Activated T-helper 2 cell treated with anti-CD3 and anti-CD28 coated beads, Interferon-gamma antibody, Interleukin-2, Interleukin-4, amounts not matched to agents 10 μg/mL and 5 μg/mL and 100 μg/mL, durations not matched to agents 14 hours and 24 hours and 36 hours (primary cell): ENCODE measurements around the gene NLRP12. TPM values are rescaled to one million over a fixed set of nuclear protein-coding genes. Genes with fewer than 3 reads are reported as not detected.
"Not testable (repeated sequence)": the region's sequence is repeated elsewhere in the genome, so short reads cannot be mapped to it uniquely, and the experiment has no call there.

Experiments used
- DNase-seq: peaks from one replicate; pipeline ENCODE4 v3.0.0; 2021; ENCODE audit warnings: low spot score
- H3K27ac Mint-ChIP-seq: one replicate; pipeline ENCODE4 v1.8.0; 2021; ENCODE audit warnings: mixed read lengths
- H3K27me3 Mint-ChIP-seq: one replicate; pipeline ENCODE4 v1.8.0; 2021; ENCODE audit warnings: low read depth, mixed read lengths
- H3K36me3 Mint-ChIP-seq: one replicate; pipeline ENCODE4 v1.8.0; 2021; ENCODE audit warnings: low read depth, mixed read lengths
- H3K4me1 Mint-ChIP-seq: one replicate; pipeline ENCODE4 v1.8.0; 2021; ENCODE audit warnings: low read depth, mixed read lengths
- H3K4me3 Mint-ChIP-seq: one replicate; pipeline ENCODE4 v1.8.0; 2021; ENCODE audit warnings: low read depth, mild to moderate bottlenecking, moderate library complexity, mixed read lengths
- H3K9me3 Mint-ChIP-seq: one replicate; pipeline ENCODE4 v1.8.0; 2021; ENCODE audit warnings: mixed read lengths
- intact Hi-C: fragments of 100-400 bp; cut with micrococcal nuclease; formaldehyde crosslinking; loops from one replicate; pipeline ENCODE4 v1.15.1; 2023
- total RNA-seq: library from RNA; stranded (reverse); gene quantifications from 2 replicates; pipeline ENCODE4 v1.2.3, GENCODE V29; 2022

Gene NLRP12, protein sequence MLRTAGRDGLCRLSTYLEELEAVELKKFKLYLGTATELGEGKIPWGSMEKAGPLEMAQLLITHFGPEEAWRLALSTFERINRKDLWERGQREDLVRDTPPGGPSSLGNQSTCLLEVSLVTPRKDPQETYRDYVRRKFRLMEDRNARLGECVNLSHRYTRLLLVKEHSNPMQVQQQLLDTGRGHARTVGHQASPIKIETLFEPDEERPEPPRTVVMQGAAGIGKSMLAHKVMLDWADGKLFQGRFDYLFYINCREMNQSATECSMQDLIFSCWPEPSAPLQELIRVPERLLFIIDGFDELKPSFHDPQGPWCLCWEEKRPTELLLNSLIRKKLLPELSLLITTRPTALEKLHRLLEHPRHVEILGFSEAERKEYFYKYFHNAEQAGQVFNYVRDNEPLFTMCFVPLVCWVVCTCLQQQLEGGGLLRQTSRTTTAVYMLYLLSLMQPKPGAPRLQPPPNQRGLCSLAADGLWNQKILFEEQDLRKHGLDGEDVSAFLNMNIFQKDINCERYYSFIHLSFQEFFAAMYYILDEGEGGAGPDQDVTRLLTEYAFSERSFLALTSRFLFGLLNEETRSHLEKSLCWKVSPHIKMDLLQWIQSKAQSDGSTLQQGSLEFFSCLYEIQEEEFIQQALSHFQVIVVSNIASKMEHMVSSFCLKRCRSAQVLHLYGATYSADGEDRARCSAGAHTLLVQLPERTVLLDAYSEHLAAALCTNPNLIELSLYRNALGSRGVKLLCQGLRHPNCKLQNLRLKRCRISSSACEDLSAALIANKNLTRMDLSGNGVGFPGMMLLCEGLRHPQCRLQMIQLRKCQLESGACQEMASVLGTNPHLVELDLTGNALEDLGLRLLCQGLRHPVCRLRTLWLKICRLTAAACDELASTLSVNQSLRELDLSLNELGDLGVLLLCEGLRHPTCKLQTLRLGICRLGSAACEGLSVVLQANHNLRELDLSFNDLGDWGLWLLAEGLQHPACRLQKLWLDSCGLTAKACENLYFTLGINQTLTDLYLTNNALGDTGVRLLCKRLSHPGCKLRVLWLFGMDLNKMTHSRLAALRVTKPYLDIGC
- not detected in 2 replicates for total RNA-seq

DNA sequence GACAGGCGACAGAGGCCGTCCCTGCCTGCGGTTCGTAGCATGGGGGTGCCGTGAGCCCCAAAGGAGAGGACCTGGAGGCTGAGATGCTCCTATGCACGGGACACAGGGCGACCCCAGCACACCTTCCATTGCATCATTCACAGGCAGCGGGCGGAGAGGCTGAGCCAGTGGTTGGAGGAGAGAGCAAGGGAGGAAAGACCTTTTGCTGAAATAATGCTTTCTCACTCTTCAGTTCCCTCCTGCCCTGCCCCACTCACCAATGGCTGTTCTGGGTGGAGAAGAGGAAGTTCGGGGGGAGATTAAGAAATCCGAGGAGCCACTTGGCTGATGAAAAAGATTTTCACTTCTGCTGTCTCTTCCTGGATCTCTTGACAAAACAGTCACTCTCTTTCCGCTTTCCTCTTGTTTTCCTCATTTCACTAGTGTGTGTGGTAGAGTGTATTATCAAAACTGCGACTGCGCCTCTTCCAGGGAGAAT is at the start of gene NLRP12:
Gene NLRP12, minus strand, starts transcription at position 181 of the 478 bp plus-strand sequence. Its CDS starts 140 bp downstream, at position 41.
- Mint-ChIP-seq H3K4me3 (no peak within 1 kb of the TSS), H3K36me3 (no peaks in the 10 kb centered on the region), H3K27ac (no peak within 1 kb of the TSS), H3K27me3 (peaks cover 6% of the 10 kb centered on the region), H3K9me3 (no peaks in the 10 kb centered on the region), H3K4me1 (peaks cover 2% of the 10 kb centered on the region)
- no peak for DNase-seq
- intact Hi-C loops: no loop called here

DNA sequence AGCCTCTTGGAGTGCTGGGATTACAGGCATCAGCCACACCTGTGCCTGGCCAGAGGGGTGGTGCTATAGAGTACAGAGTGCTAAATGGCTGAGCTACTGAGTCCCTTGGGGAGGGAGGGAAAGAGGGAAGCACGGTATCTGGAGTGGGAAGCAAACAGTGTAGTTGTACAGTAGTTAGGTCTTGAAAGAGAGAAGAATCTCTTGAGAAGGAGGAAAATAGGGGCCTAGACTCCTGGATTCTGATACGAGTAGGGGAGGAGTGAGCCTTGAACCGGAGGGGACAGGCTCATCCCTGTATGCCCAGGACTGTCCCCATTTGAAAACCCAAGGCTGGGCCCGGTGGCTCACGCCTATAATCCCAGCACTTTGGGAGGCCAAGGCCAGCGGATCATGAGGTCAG is 48.6 kb upstream of the NLRP12 start:
- Mint-ChIP-seq H3K36me3 (peaks cover 50% of the 10 kb centered on the region), H3K27me3 (no peaks in the 10 kb centered on the region), H3K9me3 (no peaks in the 10 kb centered on the region), H3K4me3 (no peak overlapping the region), H3K4me1 (peaks cover 52% of the 10 kb centered on the region), H3K27ac (peak overlapping the region; percentile 42)
- intact Hi-C loops: no loop called here
- no peak for DNase-seq

DNA sequence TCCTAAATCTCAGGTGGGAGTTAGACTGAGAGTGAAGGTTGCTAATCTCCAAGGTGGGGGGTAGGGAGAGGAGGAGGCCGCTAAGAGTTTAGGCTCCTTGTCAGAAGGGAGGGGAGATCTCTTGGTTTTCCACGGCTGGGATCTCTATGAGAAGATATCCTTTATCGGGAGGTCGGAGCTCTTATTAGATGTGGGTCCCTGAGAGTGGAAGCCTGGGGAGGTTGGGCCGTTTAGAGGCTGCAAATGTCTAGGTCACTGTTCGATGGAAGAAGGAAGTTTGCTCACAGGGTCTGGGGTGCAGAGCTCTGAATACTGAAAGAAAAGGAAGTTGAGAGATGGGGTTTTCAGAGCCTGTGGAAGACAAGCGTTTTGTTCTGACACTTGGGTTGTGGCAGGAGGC is 47.3 kb upstream of the NLRP12 start:
- peak overlapping the region; percentile 64 for H3K27ac Mint-ChIP-seq
- peaks cover 49% of the 10 kb centered on the region for H3K4me1 Mint-ChIP-seq
- no peak for DNase-seq
- H3K9me3 Mint-ChIP-seq: no peaks in the 10 kb centered on the region
- H3K27me3 Mint-ChIP-seq: no peaks in the 10 kb centered on the region
- peaks cover 43% of the 10 kb centered on the region for H3K36me3 Mint-ChIP-seq
- intact Hi-C loops: no loop called here
- peak overlapping the region; percentile 78 for H3K4me3 Mint-ChIP-seq

DNA sequence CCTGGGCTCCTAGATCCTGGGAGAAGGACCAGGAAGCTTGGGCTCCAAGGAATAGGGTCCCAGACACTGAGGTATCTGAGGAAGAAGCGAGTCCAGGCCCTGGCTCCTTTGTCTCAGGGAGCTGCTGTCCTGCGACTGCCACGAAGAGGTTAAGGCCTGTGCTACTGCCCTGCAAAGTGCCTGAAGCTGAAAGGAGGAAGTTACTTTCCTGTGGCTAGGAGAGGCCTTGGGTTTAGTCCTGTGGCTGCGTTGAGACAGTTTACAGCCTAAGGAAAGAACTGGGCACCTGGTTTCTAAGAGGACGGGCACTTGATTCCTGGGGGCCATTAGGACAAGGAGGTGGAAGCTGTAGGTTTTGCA is 46.4 kb upstream of the NLRP12 start:
- DNase-seq: no peak
- Mint-ChIP-seq H3K9me3 (no peaks in the 10 kb centered on the region), H3K36me3 (peaks cover 35% of the 10 kb centered on the region), H3K27ac (peak overlapping the region; percentile 65), H3K4me1 (peaks cover 51% of the 10 kb centered on the region), H3K4me3 (peak overlapping the region; percentile 78), H3K27me3 (no peaks in the 10 kb centered on the region)
- intact Hi-C loops: no loop called here

DNA sequence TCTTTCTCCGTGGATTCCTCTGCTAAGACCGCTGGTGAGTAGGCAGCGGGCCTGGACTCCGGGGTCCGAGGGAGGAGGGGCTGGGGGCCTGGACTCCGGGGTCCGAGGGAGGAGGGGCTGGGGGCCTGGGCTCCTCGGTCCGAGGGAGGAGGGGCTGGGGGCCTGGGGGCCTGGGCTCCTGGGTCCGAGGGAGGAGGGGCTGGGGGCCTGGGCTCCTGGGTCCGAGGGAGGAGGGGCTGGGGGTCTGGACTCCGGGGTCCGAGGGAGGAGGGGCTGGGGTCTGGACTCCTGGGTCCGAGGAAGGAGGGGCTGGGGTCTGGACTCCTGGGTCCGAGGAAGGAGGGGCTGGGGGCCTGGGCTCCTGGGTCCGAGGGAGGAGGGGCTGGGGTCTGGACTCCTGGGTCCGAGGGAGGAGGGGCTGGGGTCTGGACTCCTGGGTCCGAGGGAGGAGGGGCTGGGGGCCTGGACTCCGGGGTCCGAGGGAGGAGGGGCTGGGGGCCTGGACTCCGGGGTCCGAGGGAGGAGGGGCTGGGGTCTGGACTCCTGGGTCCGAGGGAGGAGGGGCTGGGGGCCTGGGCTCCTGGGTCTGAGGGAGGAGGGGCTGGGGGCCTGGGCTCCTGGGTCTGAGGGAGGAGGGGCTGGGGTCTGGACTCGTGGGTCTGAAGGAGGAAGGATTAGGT is 45.8 kb upstream of the NLRP12 start:
- H3K4me1 Mint-ChIP-seq: peaks cover 50% of the 10 kb centered on the region
- H3K4me3 Mint-ChIP-seq: peak overlapping the region; percentile 98
- intact Hi-C loops: loop anchor here (1.0 to 5.0 kb wide), 6 partner anchors 9 to 1683 kb away; partner anchors contain the start of genes LENG9, NDUFA3, OSCAR and TSEN34
- not testable (repeated sequence) for H3K9me3 Mint-ChIP-seq, DNase-seq, H3K27me3 Mint-ChIP-seq
- peak overlapping the region; percentile 87 for H3K27ac Mint-ChIP-seq
- peaks cover 34% of the 10 kb centered on the region for H3K36me3 Mint-ChIP-seq

DNA sequence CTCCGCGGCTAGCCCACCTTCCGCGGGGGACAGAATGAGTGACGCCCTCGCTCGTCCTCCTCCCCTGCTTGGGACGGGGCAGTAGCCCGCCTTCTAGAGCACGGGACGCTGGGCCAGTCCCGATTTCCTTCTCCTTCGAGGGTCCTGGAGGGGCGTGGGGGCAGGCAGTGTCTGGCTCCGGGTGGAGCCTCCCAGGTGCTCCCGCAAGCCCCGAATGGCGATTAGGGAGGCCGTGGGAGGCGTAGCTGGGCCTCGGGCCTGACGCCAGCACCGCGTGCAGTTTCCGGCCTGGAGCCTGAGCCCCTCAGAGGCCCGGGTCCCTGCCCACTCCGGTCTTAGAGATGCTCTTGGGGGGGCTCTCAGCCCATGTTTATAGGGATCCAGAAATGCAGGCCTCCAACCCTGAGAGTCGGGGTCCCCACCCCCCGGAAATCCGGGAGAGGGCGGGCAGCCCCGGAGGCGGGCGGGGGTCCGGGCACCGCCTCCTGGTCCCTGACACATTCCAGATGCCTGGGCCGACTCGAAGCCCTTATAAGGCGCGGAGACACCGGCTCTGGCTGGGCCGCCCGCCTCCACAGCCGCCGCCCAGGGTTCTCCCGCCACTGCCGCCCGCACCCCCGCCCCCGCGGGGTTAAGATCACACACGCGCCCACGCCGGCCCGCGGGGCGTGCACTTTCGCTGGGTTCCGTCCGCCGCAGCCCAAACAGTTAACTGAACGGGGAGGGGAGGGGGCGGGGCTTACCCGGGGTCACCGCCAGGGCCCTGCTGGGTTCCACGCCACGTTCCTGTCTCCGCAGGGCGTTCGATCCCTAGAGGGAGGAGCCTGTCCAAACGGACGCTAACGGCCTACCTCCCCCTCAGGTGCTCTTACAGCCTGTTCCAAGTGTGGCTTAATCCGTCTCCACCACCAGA is 45.0 kb upstream of the NLRP12 start:
- peaks cover 26% of the 10 kb centered on the region for H3K36me3 Mint-ChIP-seq
- H3K27me3 Mint-ChIP-seq: no peaks in the 10 kb centered on the region
- H3K27ac Mint-ChIP-seq: peak overlapping the region; percentile 87
- peak; percentile 93 for DNase-seq
- peaks cover 42% of the 10 kb centered on the region for H3K4me1 Mint-ChIP-seq
- H3K4me3 Mint-ChIP-seq: peak overlapping the region; percentile 98
- intact Hi-C loops: loop anchor here (1.0 to 5.0 kb wide), 6 partner anchors 10 to 1682 kb away; partner anchors contain the start of genes LENG9, NDUFA3, OSCAR and TSEN34
- H3K9me3 Mint-ChIP-seq: no peaks in the 10 kb centered on the region

DNA sequence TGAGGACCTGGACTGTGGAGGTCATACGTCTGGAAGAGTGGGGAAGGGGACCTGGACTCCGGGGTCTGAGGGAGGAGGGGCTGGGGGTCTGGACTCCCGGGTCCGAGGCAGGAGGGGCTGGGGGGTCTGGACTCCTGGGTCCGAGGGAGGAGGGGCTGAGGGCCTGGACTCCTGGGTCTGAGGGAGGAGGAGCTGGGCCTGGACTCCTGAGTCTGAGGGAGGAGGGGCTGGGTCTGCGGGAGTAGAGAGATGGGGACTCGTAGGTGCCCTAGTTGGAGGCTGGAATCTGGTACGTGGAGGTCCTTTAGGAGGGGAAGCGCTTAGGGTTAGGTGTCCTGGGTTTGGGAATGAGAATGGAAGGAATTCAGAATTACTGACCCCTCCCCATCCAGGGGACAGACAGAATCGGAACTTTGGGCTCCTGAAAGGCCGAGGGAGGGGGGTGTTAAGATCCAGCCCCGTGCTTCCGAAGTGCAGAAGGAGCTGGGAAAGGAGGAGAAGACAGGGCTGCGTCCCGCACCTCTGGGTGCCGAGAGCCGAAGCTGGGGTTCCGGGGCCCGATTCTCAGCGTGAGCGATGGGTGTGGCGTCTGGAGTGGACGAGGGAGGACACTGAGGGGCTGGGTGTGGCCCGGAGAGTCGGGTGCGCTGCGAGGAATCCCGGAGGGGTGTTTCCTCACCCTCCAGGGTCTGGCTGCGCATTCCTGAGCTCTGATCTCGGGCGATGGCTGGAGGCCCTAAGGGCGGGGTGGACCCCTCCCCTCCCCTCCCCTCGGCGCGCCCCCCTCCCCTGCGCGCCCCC is 44.2 kb upstream of the NLRP12 start:
- intact Hi-C loops: loop anchor here (5.0 kb wide), 5 partner anchors 234 to 1681 kb away; partner anchors contain the start of genes LENG9, NDUFA3, OSCAR and TSEN34
- Mint-ChIP-seq H3K36me3 (peaks cover 18% of the 10 kb centered on the region), H3K4me1 (peaks cover 33% of the 10 kb centered on the region), H3K9me3 (no peaks in the 10 kb centered on the region), H3K4me3 (peak overlapping the region; percentile 98), H3K27ac (peak overlapping the region; percentile 91), H3K27me3 (no peaks in the 10 kb centered on the region)
- DNase-seq: peak; percentile 49

DNA sequence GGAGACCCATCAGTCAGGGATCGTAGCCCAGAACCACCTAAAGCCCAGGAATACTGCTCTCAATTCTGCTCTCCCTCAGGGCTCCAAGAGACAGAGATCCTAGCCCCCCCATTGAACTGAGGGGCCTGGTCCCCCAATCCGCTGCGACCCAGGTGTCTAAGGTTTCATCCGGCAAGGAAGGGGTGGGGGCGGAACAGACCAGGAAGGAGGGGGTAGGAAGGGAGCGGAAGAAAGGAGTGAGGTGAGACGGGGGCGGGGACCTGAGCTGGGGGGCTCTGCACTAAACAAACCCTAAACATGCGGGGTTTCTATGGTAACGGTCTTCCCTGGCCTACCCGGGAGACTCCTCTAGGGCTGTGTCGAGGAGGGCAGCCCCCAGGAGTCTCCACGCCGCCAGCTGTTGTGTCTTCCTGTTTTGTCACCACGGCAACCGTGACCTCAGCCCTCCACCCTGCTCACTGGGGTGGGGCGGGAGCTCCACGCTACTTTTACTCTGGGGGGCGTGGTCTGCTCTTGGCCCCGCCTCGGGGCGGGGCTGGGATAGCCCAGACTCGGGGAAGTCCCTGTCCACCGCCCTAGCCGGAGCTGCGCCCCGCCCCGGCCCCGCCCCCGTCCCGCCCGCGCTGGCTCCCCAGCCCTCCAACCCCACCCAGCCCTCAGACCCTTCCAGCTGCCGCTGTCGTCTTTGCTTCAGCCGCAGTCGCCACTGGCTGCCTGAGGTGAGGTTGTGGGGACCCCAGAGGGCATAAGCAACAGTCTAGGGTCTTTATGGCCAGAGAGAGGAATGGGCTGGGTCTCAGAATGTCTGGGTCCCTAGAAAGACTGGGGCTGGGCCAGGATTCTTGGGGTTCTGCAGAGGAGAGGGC is 43.3 kb upstream of the NLRP12 start, which contains the start of gene MYADM:
Gene MYADM, plus strand, starts transcription at position 659 of the 866 bp plus-strand sequence. CDS start 5,647 bp downstream, outside the sequence.
- Mint-ChIP-seq H3K27me3 (no peaks in the 10 kb centered on the region), H3K4me3 (peak within 1 kb of the TSS; percentile 98), H3K4me1 (peaks cover 28% of the 10 kb centered on the region), H3K27ac (peak within 1 kb of the TSS; percentile 98), H3K36me3 (peaks cover 13% of the 10 kb centered on the region), H3K9me3 (no peaks in the 10 kb centered on the region)
- intact Hi-C loops: loop anchor here (5.0 kb wide), 5 partner anchors 235 to 1680 kb away; partner anchors contain the start of genes LENG9, NDUFA3, OSCAR and TSEN34
- peak; percentile 100 for DNase-seq

DNA sequence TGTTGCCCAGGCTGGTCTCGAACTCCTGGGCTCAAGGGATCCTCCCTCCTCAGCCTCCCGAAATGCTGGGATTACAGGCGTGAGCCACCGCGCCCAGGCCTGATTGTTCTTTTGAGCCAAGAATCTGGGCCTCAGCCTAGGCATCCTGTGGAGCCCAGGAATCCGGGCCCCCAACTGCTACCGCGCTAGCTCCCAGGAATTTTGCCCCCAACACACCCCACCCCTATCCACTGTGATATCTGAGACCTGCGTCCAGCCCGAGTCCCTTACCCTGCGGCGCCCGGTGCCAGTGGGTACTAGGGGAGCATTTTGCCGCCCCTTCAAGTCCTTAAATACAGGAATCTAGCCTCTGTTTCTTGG is 42.7 kb upstream of the NLRP12 start:
- no peaks in the 10 kb centered on the region for H3K9me3 Mint-ChIP-seq
- peaks cover 13% of the 10 kb centered on the region for H3K36me3 Mint-ChIP-seq
- intact Hi-C loops: loop anchor here (5.0 kb wide), 5 partner anchors 235 to 1680 kb away; partner anchors contain the start of genes LENG9, NDUFA3, OSCAR and TSEN34
- peak overlapping the region; percentile 98 for H3K27ac Mint-ChIP-seq
- peak overlapping the region; percentile 98 for H3K4me3 Mint-ChIP-seq
- DNase-seq: no peak
- H3K4me1 Mint-ChIP-seq: peaks cover 28% of the 10 kb centered on the region
- H3K27me3 Mint-ChIP-seq: no peaks in the 10 kb centered on the region
